Measurements from ENCODE around the gene LYRM2.

LYRM2 gene

GRCh38 chr6:89675949-89676748 lies 37.6 kb upstream of the LYRM2 start:
- Histone ChIP-seq H4K20me1 (ENCODE audit: insufficient read depth, low read length) (no peaks in the 10 kb centered on the region), H3K9me3 (replicated peaks; ENCODE audit: insufficient read depth, low read length) (no peaks in the 10 kb centered on the region), H3K79me2 (ENCODE audit: low read length) (no peaks in the 10 kb centered on the region), H2AFZ (ENCODE audit: low read length) (no peak overlapping the region), H3K4me1 (ENCODE audit: low read length) (no peaks in the 10 kb centered on the region), H3F3A (ENCODE audit: insufficient read depth, low read length) (no peaks in the 10 kb centered on the region; the same call in 1 of the 2 replicates), H3K9ac (ENCODE audit: low read length) (no peak overlapping the region), H3K27me3 (replicated peaks; ENCODE audit: insufficient read depth, low read length) (no peaks in the 10 kb centered on the region), H3K36me3 (replicated peaks; ENCODE audit: insufficient read depth, low read length) (peaks cover 15% of the 10 kb centered on the region), H3K4me3 (ENCODE audit: low read length) (no peak overlapping the region), H3K9me2 (replicated peaks; ENCODE audit: insufficient read depth, low read length) (no peaks in the 10 kb centered on the region), H3K4me2 (ENCODE audit: low read depth, low read length) (no peak overlapping the region), H3K27ac (ENCODE audit: low read length) (no peak overlapping the region)
- no peak for DNase-seq
- TF ChIP-seq EZH2phosphoT487 (IDR thresholded peaks at IDR 0.05; ENCODE audit: low read length) (no peak), EZH2 (optimal IDR thresholded peaks at IDR 0.05; ENCODE audit: low read depth, low read length) (no peak), CTCF (IDR thresholded peaks at IDR 0.05; ENCODE audit: low read length) (no peak)

- Histone ChIP-seq H3K9me2 (replicated peaks; ENCODE audit: insufficient read depth, low read length) (no peaks in the 10 kb centered on the region), H3K79me2 (ENCODE audit: low read length) (no peaks in the 10 kb centered on the region), H3F3A (ENCODE audit: insufficient read depth, low read length) (no peaks in the 10 kb centered on the region; the same call in 1 of the 2 replicates), H3K9ac (ENCODE audit: low read length) (no peak overlapping the region), H3K27ac (ENCODE audit: low read length) (no peak overlapping the region), H3K4me1 (ENCODE audit: low read length) (no peaks in the 10 kb centered on the region), H3K4me3 (ENCODE audit: low read length) (no peak overlapping the region), H3K4me2 (ENCODE audit: low read depth, low read length) (no peak overlapping the region), H2AFZ (ENCODE audit: low read length) (no peak overlapping the region), H3K27me3 (replicated peaks; ENCODE audit: insufficient read depth, low read length) (no peaks in the 10 kb centered on the region), H4K20me1 (ENCODE audit: insufficient read depth, low read length) (no peaks in the 10 kb centered on the region), H3K9me3 (replicated peaks; ENCODE audit: insufficient read depth, low read length) (no peaks in the 10 kb centered on the region), H3K36me3 (replicated peaks; ENCODE audit: insufficient read depth, low read length) (peaks cover 12% of the 10 kb centered on the region)
- TF ChIP-seq EZH2phosphoT487 (IDR thresholded peaks at IDR 0.05; ENCODE audit: low read length) (no peak), CTCF (IDR thresholded peaks at IDR 0.05; ENCODE audit: low read length) (no peak), EZH2 (optimal IDR thresholded peaks at IDR 0.05; ENCODE audit: low read depth, low read length) (no peak)
- DNase-seq = no peak
Measured at GRCh38 chr6:89670935-89671565, 32.5 kb upstream of the LYRM2 start.

- no peak overlapping the region for H3K4me2 ChIP-seq (ENCODE audit: low read depth, low read length)
- H4K20me1 ChIP-seq (ENCODE audit: insufficient read depth, low read length) = no peaks in the 10 kb centered on the region
- H3K9me2 ChIP-seq (replicated peaks; ENCODE audit: insufficient read depth, low read length) = no peaks in the 10 kb centered on the region
- no peak overlapping the region for H3K9ac ChIP-seq (ENCODE audit: low read length)
- H3K79me2 ChIP-seq (ENCODE audit: low read length) = no peaks in the 10 kb centered on the region
- no peak for DNase-seq
- no peaks in the 10 kb centered on the region for H3K27me3 ChIP-seq (replicated peaks; ENCODE audit: insufficient read depth, low read length)
- no peak overlapping the region for H3K27ac ChIP-seq (ENCODE audit: low read length)
- H3K36me3 ChIP-seq (replicated peaks; ENCODE audit: insufficient read depth, low read length) = peaks cover 8% of the 10 kb centered on the region
- H3K4me3 ChIP-seq (ENCODE audit: low read length) = no peak overlapping the region
- H3K9me3 ChIP-seq (replicated peaks; ENCODE audit: insufficient read depth, low read length) = no peaks in the 10 kb centered on the region
- H2AFZ ChIP-seq (ENCODE audit: low read length) = no peak overlapping the region
- no peaks in the 10 kb centered on the region for H3K4me1 ChIP-seq (ENCODE audit: low read length)
- TF ChIP-seq CTCF (IDR thresholded peaks at IDR 0.05; ENCODE audit: low read length) (no peak), EZH2 (optimal IDR thresholded peaks at IDR 0.05; ENCODE audit: low read depth, low read length) (no peak)
- H3F3A ChIP-seq (ENCODE audit: insufficient read depth, low read length) = no peaks in the 10 kb centered on the region; the same call in none of the 2 replicates
Measured at GRCh38 chr6:89669002-89669401, 30.5 kb upstream of the LYRM2 start.

Measured in MM.1S (cell line).